GM10847 (cell line): ENCODE results near the gene PALMD.

Experiments used
- POLR2A ChIP-seq: IDR thresholded peaks from 2 replicates; pipeline ENCODE4 v1.6.1; 2011; ENCODE audit not compliant: insufficient read length; ENCODE audit errors: extremely low read depth

PALMD gene

GRCh38 chr1:99685516-99686180 lies 39.7 kb downstream of the PALMD start:
- TF ChIP-seq POLR2A: no peak

DNA sequence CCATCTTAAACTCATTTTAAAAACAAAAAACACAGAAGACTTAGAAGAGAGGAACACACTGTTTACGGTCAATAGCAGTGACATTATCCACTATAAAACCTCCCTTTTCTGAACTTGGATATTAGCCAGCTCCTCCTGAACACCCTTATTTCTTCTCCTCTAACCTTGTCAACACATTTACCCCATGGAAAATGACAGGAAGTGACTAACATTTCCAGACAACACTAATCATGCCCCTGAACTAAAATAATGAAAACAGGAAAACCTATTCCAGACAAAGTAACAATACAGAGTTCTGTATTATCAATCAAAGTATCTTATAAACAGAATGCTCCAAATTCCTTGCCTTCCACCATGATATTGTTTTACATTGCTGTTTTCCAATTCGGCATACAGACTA lies 45.3 kb downstream of the PALMD start:
- no peak for TF ChIP-seq POLR2A

- no peak for TF ChIP-seq POLR2A
Measured at GRCh38 chr1:99696616-99697015, 50.7 kb downstream of the PALMD start.

GRCh38 chr1:99697580-99697979 lies 51.7 kb downstream of the PALMD start:
- TF ChIP-seq POLR2A: no peak

GRCh38 chr1:99700020-99700419 lies 54.1 kb downstream of the PALMD start:
- TF ChIP-seq POLR2A: no peak

GRCh38 chr1:99702221-99702620 lies 56.3 kb downstream of the PALMD start:
- TF ChIP-seq POLR2A: no peak

GRCh38 chr1:99704356-99704816 lies 58.5 kb downstream of the PALMD start:
- TF ChIP-seq POLR2A: no peak

DNA sequence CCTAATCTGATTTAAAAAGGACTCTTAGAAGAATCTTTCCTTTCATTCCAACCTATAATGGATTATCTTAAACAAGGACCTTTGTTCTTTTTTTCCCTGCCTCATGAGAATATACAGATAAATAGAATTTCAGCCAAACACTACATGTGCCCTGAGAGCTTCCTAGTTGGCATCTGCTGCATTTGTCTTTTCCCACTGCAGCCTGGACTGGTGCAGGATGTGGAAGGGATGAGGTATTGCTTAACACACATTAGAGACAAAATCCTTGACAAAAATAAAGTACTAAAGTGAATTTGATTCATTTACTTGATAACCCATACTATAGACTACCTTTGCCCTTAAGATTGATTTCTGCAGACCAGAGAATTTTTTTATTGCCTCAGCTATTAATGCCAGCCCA lies 59.5 kb downstream of the PALMD start:
- no peak for TF ChIP-seq POLR2A

DNA sequence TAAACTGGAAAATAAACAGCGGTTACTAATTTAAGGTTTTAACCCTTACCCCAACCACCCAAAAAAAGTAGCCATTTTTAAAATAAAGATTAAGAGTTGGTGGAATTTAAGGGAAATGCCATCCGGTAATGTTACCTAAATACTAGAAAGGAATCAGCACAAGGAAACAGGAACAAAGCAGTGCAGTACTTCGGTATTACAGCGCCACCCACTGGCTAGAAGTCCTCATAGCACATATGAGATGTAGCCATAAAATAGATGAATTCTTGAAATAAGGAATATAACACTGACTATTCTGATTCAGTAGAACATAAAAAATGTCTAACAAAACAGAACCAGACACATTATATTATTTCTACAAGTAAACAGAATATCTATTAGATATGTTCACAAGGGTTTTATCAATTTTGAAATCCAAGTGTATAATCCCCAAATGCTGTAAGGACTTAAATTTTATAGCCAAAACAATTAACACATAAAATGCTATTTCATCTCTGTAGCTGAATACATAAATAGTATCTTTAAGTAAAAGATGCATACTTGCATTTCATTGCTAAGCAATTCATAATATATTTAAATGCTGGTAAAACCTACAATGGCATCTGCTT lies 61.7 kb downstream of the PALMD start:
- TF ChIP-seq POLR2A: no peak

DNA sequence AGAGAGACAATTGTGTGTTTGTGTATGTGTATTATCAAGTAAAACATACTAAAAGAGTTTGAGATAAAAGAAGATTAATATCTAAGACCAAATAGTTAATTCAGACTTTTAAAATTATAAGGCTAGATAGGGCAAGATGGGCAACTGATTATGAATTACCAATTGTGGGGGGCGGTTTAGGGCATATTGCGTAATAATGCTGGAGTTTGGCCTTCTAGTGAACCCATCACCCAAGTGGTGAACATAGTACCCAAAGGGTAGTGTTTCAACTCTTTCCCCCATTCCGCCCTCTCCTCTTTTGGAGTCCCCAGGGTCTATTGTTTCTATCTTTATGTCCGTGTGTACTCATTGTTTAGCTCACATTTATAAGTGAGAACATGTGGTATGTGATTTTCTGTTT lies 65.1 kb downstream of the PALMD start:
- TF ChIP-seq POLR2A: no peak

GRCh38 chr1:99713006-99713405 lies 67.1 kb downstream of the PALMD start:
- no peak for TF ChIP-seq POLR2A

DNA sequence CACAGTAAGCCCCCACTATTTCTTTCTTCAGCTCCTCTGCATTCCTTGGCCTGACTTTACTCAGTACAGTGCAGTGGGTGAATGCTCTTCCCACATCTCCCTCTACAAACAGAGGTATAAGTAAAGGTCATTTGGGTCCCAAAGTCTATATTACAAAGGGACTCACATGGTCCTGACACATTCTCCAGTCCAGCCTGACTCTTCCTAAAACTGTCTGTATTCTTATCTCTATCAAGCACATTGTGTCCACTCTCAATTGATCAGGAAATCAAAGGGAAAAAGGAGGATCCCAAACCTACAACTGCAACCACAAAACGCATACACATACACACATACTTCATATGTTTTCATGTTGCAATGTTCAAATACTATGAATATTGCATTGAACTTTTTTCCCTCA lies 71.1 kb downstream of the PALMD start:
- TF ChIP-seq POLR2A: no peak

DNA sequence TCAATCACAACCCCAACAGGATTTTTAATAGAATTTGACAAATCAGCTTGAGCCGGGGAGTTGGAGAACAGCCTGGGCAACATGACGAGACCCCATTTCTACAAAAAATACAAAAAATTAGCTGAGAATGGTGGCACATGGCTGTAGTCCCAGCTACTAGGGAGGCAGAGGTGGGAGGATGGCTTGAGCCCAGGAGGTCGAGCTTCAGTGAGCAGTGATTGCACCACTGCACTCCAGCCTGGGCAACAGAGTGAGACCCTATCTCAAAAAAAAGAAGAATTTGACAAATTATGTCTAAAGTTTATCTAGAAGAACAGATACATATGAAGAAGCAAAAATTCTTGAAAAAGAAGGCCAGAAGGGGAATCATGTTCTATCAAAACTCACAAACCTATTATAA lies 77.3 kb downstream of the PALMD start:
- TF ChIP-seq POLR2A: no peak

DNA sequence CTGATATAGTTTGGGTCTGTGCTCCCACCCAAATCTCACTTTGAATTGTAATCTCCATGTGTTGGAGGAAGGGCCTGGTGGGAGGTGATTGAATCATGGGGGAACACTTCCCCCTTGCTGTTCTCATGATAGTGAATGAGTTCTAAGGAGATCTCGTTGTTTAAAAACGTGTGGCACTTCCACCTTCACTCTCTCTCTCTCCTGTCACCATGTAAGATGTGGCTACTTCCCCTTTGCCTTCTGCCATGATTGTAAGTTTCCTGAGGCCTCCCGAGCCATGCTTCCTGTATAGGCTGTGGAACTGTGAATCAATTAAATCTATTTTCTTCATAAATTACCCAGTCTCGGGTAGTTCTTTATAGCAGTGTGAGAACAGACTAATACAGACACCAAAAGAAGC lies 80.1 kb downstream of the PALMD start:
- no peak for TF ChIP-seq POLR2A

GRCh38 chr1:99726407-99726806 lies 80.5 kb downstream of the PALMD start:
- no peak for TF ChIP-seq POLR2A

- TF ChIP-seq POLR2A: no peak
Measured at GRCh38 chr1:99726818-99727217, 80.9 kb downstream of the PALMD start.

DNA sequence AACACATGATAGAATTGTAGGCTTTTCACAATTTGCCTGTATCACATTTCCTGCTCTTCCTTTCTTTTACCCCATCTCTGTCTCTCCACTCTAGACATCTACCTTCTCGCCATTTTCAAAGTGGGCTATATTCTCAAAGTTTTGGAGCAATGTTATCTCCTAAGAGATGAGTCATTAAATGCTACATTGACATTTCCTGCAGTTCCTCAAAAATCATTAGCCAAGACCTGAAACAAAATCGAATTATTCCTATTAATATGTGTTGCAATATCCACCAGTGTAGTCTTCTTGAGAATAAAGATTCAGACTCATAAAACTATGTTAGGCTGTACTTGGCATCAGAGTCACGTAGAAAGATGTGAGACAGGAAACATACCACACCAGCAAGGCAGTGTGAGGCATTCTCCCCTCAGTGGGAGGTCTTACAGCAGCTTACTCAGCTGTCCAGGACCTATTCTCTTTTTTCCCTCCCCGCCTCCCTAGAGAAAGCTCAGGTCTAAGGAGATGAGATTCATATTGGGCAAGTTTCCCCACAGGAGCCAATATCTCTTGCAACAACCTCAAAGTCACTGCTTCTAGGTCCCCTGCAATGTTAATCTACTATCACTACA lies 81.8 kb downstream of the PALMD start:
- TF ChIP-seq POLR2A: no peak

DNA sequence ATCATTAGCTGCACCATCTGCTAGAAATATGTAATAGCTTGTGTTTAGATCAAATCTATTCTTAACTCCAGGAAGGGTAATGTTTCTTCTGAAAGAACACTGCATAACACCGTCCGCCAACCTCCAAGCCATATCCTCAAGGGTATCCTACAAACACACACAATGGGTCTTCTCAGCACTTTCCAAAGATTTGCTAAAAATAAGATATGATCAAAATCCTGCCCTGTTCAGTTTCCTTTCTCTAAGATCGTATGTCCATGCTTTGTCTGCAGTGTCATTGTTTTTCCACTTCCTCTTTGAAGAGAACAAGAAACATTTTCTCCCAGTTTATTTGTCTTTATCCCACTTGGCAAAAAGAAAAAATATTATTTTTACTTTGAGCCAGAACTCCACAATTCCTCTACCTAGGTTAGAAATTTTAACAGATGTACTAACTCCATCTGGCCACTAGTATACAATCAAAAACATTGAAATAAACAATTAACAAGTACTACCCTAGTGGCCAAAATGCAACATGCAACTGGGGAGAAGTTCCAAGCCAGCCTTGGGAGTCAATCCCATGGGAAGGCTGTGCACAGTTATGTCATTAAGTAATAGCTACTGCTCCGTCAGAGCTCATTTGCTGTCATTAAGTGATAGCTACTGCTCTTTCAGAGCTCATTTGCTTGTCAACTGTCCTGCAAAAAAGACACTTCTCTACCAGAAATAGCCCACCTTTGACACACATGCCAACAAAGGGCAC lies 82.8 kb downstream of the PALMD start:
- TF ChIP-seq POLR2A: no peak
